Hematopoietic multipotent progenitor cell treated with erythropoietin and hydrocortisone succinate and interleukin-3 and kit ligand, for 17 days (in vitro differentiated cells): Measurements from ENCODE around the gene TSBP1.

Experiments
- DNase-seq: peaks from one replicate; pipeline ENCODE4 v3.0.0-alpha.2; 2015; ENCODE audit warnings: low spot score

TSBP1 gene

GRCh38 chr6:32371803-32372202 lies at the start of gene TSBP1:
TSBP1 (minus strand) TSS chr6:32371903; CDS start chr6:32371706, 197 bp downstream.
- no peak for DNase-seq

- no peak for DNase-seq
Measured at GRCh38 chr6:32416036-32416435, 44.3 kb upstream of the TSBP1 start.

GRCh38 chr6:32415521-32416019 lies 43.9 kb upstream of the TSBP1 start:
- peak; percentile 50 for DNase-seq

- DNase-seq = peak; percentile 71
Measured at GRCh38 chr6:32413427-32414047, 41.8 kb upstream of the TSBP1 start.

- no peak for DNase-seq
Measured at GRCh38 chr6:32411566-32412327, 40.0 kb upstream of the TSBP1 start.

- DNase-seq = no peak
Measured at GRCh38 chr6:32410906-32411305, 39.2 kb upstream of the TSBP1 start.

GRCh38 chr6:32406857-32407256 lies 35.2 kb upstream of the TSBP1 start, which contains the start of gene BTNL2:
BTNL2 (minus strand) TSS chr6:32407181; CDS start chr6:32407123, 58 bp downstream.
- DNase-seq = no peak

GRCh38 chr6:32406197-32406596 lies 34.5 kb upstream of the TSBP1 start:
- DNase-seq = no peak

- DNase-seq = no peak
Measured at GRCh38 chr6:32405656-32406055, 34.0 kb upstream of the TSBP1 start.

- no peak for DNase-seq
Measured at GRCh38 chr6:32402812-32403211, 31.1 kb upstream of the TSBP1 start.

- no peak for DNase-seq
Measured at GRCh38 chr6:32401284-32401963, 29.7 kb upstream of the TSBP1 start.

GRCh38 chr6:32397252-32397920 lies 25.7 kb upstream of the TSBP1 start:
- no peak for DNase-seq

GRCh38 chr6:32396028-32396427 lies 24.3 kb upstream of the TSBP1 start:
- DNase-seq = no peak

GRCh38 chr6:32393665-32394420 lies 22.1 kb upstream of the TSBP1 start:
- DNase-seq = no peak

- no peak for DNase-seq
Measured at GRCh38 chr6:32391505-32391904, 19.8 kb upstream of the TSBP1 start.

- no peak for DNase-seq
Measured at GRCh38 chr6:32387589-32388340, 16.1 kb upstream of the TSBP1 start.

GRCh38 chr6:32386040-32386439 lies 14.3 kb upstream of the TSBP1 start:
- no peak for DNase-seq

GRCh38 chr6:32382757-32383420 lies 11.2 kb upstream of the TSBP1 start:
- DNase-seq = no peak

GRCh38 chr6:32379545-32379944 lies 7.8 kb upstream of the TSBP1 start:
- no peak for DNase-seq
